NCI-H1930 (cell line): ENCODE data around the gene CYP3A7.
"Not testable (repeated sequence)": the region's sequence is repeated elsewhere in the genome, so short reads cannot be mapped to it uniquely, and the experiment has no call there.

ENCODE experiments used
- DNase-seq, 2 experiments: peaks; one replicate each; lab custom pipeline; 2025; lab: John Stamatoyannopoulos, UW

CYP3A7 gene

DNA sequence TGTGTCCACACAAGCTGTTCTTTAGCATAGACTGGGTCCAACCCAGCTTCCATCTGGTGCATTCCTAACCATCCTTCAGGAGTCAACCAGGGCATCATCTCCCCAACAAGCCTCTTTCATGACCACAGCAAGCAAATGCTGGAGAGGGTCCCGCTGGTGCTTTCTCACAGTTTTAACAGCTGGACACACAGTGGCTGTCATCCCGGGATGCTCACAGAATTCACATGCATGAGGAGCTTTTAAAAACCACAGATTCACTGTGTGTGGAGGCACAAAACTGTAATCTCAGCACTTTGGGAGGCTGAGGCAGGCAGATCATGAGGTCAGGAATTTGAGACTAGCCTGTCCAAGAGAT lies 6.4 kb upstream of the CYP3A7 start:
- DNase-seq = no peak

DNA sequence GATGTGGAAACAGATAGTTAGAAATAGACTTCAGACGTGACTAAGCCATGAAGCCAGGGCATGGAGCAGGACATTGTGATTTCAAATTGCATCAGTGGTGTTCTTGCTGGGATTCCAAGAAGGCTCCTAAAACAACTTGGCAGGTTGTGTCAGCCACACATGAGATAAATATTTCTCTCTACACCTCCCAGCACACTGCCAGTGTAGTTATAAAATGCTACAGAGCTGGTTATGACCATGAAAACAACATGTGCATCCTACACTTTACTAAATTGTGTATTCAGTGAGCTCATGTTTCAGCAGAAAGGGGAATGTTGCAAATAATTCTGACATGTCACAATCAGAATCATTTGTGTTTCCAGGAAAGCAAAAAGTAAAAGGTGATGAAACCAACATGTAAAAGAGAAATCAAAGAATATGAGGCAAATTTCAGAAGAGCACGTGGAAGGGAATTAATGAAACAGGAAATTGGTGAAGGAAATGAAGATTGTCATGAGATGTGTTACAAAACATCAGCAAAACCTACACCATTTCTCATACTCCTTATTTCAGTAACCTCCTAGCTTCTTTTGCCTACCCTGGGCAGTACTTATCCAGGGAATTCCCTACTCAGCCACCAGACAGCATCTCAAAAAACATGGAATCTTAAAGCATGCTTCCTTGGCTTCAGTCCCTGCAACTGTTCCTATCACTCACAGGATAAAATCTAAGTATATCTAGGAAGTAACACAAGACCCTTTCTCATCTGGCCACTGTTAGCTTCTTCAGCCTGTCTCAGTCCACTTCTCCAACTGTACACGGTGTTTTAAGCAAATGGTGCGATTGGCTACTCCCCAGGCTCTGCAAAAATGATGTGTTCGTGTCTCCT lies 5.8 kb upstream of the CYP3A7 start:
- DNase-seq = no peak

DNA sequence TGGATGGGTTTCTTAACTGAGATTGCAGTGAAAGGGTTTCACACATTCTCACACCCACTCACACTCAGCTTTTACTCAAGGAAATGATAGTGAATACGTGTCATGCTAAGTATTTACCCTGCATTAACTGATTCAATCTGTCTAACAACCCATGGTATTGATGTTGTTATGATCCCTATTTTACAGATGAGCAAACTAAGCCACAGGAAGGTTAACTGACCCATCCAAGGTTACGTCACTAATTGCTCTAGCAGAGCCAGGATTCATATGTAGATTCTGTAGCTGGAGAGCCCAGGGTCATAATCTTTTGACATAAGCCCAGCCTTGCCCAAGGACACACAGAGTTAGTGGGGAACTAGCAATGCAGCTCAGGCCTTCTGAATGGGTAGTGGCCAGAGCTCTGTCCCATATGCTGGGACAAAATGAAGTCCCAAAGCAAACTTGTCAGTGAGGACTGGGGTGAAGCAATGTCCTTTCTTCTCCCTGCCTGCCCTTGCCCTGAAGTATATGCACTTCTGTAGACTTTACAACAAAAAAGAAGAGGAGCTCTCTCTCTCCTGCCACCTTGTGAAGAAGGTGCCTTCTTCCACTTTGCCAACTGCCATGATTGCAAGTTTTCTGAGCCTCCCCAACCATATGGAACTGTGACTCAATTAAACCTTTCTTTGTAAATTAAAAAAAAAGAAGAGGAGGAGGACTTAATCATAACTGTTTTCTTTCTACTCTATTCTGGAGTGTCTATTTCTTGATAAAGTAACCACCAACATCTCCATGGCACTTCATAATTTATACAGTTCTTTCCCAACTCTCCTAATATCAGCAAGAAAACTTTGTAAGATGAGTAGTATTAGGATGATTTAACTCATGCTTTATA lies 4.9 kb upstream of the CYP3A7 start:
- no peak for DNase-seq

DNA sequence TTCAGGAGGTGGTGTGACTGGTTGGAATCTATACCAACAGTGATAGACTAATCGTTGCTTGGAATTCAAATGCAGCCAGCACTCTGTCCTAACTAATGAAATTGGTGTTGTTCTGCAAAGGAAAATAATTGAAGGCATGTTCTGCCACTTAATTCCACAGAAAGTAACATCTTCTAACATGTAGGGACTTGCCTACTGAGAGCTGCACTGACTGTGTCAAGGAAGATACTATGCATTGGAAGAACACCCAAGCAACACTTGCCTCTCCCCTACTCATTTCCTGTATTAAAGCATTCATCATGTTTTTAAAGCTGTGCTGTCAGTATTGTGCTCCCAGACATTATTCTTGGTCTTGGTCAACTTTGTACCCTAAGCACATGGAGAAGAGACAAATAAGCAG lies 2.7 kb upstream of the CYP3A7 start:
- DNase-seq = no peak

DNA sequence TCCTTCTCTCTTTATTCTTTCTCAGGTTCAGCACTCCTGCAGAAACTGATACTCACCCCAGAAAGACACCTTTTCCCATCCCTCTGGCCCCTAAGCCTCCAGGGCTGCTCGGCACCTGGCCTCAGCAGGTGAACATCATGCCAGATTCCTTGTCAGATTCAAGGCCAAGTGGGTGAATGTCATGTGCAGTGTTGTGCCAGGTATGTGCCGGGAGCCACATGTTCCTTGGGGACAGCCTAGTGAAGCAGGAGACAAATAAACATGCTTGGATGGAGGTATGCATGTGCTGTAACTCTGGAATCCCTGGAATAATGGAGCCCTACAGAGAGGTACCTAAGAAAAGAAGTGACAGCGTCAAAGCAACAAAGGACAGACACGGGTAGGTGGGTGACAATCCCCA lies 1.7 kb upstream of the CYP3A7 start:
- DNase-seq = not testable (repeated sequence)

DNA sequence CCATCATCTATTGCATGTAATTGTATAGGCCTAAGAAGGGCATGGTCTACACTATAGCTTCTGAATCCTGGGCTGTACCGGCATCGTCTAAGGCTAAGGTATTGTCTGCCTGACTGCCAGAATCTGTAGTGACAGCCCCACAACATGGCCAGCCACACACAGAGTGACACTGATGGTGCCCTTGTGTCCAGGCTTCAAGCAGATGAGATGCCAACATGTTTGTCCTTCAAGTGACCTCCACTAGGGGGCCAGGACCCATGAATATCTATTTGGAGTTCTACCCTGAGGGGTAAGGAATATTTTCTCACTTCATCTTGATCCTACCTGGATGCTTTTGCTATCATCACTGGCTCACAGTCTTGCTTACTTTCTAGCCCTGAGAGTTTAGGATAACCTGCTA lies 1.5 kb downstream of the CYP3A7 start:
- DNase-seq = no peak

DNA sequence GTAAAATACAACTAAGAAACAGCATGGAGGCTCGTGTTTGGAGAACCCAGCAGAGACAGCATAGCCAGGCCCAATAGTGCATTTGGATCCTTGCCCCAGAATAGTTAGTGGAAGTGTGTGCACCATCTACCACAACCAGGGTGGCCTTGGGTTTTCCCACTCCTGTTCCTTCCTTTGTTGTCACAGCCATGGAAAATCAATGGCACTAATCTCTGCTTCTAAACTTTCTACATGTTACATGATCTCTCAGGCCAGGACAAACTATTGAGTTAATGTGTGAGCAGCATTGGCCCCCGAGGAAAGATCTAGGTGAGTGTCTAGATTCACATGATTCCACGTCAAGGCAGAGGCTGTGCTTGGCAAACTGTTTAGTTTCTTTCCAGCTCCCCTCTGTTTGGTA lies 2.0 kb downstream of the CYP3A7 start:
- no peak for DNase-seq

DNA sequence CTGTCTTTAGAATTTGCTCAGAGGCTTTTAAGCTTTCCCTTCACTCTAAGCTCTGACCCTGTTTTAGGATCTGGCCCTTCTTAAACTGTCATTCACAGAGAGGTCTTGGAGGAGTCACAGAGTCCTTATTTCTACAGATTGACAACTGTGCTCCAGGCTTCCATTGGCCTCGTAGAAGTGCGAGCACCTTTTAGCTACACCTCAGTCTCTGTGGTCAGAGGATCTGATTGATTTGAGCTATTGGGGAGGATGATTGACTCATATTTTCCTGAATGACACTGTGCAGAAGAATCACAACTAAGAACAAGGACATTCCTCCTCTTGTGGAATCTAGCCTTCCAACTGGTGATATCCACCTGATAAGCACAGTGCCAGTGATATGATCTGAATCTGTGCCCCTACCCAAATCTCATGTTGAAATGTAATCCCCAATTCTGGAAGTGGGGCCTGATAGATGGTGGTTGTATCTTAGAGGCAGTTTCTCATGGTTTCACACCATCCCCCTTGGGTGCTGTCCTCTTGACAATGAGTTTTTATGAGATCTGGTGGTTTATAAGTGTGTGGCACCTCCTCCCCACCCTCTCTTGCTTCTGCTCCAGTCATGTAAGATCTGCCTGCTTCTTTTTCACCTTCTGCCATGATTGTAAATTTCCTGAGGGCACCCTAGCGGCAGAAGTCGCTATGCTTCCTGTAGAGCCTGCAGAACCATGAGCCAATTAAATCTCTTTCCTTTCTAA lies 3.2 kb downstream of the CYP3A7 start:
- no peak for DNase-seq

DNA sequence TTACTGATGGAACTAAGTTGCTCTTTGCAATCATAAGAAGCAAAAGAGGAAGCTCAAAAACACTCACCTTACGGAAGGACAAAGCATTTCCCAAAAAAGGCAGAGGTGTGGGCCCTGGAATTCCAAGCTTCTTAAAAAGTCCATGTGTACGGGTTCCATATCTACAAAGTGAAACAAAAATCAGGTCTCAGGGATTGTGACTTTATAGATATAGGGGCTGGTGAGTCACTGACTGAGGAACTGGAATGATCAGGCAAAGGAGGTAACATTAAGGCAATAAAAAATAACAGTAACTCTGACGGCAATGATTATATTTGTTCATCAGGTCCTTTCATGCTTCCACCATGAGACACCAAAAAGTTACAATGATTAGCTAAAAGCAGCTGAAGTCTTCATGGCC lies 4.0 kb downstream of the CYP3A7 start:
- DNase-seq = no peak

DNA sequence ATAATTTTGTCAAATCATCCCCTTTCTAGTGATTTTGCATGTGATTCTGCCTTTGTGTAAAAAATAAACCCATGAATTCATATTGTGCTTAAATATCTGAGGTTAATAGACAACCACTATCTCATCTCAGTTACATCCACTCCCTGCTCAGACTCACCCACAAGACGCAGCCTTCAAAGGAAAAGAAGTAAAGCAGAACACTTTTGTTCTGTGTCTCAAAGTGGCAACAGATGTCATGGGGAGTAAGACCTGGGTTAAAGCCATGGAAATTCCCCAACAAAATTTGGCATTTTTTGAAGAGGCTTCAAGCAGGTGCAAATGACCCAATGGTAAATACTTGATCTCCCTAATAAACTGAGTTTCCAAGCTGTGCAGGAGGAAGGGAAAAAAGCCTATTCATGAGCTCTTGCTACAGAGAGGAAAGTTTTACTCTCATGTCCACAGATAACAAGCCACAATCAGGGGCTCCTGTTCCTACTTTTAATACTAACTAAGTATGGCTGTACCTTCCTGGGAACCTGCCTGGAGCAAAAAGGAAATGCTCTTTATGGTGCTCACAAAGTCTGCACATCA lies 4.7 kb downstream of the CYP3A7 start:
- DNase-seq = no peak

DNA sequence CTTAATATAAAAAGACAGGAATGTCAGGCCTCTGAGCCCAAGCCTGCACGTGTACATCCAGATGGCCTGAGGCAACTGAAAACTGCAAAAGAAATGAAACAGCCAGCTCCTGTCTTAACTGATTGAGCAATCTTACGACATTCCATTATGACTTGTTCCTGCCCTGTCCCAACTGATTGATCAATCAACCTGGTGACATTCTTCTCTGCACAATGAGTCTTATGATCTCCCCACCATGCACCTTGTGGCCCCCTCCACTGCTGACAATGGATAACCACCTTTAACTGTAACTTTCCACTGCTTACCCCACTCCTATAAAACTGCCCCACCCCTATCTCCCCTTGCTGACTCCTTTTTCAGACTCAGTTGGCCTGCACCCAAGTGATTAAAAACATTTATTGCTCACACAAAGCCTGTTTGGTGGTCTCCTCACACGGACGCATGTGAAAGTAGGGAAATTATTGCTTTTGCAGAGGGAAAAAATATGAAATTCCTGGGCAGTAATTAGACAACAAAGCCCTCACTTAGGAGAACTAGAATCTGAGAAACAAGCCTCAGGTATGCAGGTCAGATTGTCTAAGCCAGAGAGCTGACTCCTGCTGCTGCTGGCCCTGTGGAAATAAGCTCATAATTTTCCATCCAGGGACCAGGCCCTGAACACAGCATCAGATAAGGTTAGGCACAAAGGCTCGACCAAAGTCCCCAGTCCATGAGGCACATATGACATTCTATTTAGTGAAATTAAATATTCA lies 5.3 kb downstream of the CYP3A7 start:
- DNase-seq = no peak

DNA sequence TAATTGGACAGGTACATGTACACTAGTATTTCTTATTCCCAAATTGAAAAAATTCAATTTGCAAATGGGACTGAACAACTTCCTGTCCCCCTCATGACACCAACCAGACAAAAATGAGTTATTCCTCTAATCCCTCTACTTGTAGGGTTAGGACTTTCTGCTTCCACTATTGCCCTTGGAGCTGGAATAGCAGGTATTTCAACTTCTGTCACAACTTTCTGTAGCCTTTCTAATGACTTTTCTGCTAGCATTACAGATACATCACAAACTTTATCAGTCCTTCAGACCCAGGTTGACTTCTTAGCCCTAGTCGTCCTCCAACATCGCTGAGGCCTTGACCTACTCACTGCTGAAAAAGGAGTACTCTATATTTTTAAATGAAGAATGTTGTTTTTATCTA lies 6.4 kb downstream of the CYP3A7 start:
- DNase-seq = no peak

DNA sequence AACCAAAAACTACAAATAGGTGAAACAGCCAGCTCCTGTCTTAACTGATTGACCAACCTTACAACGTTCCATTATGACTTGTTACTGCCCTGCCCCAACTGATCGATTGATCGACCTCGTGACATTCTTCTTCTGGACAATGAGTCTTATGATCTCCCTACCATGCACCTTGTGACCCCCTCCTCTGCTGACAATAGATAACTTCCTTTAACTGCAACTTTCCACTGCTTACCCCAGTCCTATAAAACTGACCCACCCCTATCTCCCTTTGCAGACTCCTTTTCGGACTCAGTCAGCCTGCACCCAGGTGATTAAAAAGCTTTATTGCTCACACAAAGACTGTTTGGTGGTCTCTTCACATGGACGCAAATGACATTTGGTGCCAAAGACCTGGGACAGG lies 11.8 kb downstream of the CYP3A7 start:
- not testable (repeated sequence) for DNase-seq

DNA sequence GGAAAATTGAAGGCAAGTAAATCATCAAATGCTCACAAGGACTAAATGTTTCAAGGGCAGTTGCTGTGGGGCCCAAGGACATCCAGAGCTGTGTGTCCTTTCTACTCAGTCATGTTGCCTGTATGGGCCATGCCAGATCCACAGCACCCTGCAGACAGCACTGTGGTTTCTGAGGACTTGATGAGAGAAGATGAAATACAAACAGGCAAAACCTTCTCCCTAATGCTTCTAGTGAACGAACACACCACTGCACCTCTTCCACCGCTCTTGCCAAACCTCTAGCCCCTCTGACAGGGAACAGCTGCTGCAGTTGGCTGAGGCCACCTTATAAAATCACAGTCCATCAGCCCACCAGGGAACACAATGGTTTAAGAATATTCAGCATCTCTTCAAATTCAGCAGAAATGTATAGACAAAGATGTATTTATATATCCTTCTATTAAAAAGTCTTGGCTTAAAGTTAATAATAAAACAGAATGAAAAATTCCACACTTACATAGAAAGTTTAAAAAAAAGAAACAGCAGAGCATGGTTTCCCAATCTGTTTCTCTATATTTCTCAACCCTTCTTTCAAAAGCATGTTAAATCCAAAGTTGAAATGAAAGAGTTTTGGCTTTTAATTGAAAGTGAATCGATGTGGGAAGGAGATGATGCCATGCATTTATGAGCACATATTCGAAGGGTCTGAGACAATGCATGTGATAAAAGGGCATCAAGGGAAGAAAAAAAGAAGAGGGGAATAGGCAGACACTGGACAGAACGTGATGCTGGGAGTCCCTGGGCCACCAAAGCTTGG lies 14.0 kb downstream of the CYP3A7 start:
- no peak for DNase-seq

DNA sequence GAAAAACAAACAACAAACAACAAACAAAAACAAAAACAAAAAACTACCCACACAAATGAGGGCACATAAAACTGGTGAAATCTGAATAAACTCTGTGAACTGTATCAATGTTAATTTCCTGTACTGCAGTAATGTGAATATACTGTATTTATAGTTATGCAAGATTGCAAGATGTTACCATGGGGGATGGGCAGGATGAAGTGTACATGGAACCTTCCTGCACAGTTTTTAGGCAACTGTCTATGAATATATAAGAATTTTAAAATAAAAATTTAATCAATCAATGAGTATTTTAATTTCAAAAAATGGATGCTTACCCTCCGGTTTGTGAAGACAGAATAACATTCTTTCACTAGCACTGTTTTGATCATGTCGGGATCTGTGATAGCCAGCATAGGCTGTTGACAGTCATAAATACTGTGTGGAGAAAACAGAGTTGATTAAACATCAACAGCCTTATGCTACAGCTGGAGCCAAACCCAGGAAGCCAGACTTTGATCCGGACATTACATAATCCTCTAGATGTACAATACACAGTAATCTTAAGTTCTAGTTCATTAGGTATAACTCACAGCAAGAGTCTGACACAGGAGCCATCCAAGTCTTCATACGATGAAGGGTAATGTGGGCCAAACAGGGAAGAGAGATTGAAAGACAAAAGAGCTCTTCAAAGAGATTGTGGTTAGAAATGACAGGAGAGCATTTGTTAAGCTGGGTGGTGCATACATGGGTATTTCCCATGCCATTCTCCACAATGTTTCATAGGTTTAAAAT lies 14.8 kb downstream of the CYP3A7 start:
- no peak for DNase-seq

DNA sequence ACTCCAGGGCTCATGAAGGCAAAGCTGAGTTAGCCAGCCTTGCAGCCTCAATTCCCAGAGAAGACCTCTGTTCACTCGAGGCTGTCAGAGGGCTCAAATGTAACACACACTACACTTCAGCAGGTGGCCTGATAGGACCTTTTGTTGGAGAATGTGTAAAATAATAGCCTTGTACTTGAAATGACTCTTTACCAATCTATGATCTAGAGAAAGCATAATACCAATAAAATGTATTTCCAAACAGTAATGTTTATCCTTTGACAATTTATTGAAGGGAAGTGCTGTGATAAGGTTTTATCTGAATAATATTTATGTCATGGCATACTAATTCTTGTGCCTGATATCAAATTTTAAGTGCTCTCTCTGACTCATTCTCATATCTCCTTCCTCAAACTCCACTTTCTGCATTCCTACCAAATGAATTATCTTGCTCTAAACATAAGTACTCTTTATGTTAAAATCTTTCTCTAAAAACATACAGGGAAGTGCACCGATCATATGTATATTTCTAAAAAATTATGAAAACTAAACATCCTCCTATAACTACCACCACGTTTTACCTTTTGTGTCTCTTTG lies 20.9 kb downstream of the CYP3A7 start:
- no peak for DNase-seq

DNA sequence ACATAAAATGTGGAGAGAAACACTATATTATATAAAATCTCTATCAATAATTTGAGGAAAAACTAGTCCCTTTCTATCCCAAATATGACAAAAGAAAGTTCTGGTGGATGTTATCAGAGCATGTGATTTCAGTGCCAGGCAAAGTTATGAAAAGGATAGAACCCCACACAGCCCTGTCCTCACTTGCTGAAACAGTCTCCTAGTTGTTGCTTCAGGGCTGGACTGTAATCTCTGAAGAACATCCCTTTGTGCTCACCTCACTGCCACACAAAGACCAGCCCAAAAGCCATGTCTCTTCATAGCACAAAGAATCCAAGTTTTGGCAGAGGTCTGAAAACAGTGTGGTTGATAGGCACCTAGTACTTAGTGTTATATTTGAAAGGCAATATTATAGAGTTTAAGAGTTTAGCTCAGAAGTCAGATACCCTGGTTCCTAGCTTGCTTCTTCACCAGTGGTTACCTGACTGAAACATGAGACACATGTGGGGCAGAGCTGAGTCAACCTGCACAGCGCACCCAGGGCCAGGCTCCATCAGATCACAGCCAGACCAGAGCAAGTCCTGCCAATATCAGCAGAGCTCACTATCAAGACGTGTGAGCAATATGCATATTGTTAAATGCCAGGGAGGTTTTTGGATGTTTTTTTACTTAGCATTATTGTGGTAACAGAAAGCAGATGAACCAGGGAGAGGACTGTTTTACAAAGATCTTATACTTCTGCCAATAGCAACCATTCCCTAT lies 25.0 kb downstream of the CYP3A7 start:
- no peak for DNase-seq

DNA sequence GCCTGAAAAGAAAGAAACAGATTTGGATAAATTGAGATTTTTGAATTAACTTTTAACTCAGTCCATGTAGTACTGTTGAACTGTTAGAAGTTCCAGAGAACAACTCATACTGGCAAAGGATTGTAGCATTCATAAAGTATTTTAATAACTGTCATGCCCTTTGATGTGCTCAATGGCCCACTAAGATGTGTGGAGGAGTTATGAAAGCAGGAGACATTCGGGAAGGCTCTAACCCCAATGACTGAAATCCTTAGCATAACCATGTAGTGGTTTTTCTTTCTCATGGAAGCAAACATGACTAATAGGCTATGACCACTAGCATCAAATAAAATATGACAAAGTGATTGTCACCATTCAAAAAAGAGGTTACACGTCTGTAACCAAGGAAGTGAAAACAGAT lies 25.7 kb downstream of the CYP3A7 start:
- DNase-seq = no peak

DNA sequence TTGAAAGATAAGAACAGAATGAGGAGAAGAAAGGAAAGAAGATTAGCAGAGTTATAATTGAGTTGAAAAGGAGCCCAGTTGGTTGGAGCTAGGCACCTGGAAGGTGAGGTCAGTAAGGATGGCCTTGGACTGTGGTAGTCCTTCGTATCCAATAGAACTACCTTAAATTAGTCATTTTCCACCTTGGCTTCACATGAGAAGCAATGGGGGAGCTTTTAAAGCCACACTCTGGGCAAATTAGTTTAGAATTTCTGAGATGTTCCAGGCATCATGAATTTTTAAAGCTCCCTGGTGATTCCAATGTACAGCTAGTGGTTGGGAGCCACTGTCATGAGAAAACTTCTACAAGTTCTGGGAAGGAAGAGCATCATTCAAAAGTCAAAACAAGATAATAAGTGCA lies 27.9 kb downstream of the CYP3A7 start:
- DNase-seq = no peak
